GM18907 (cell line): ENCODE measurements around the gene SYT2.
"Not testable (repeated sequence)": the region's sequence is repeated elsewhere in the genome, so short reads cannot be mapped to it uniquely, and the experiment has no call there.

Experiments
- ATAC-seq: cut with Tn5 transposase; IDR thresholded peaks from one replicate; pipeline ENCODE4 v1.9.1; 2021; ENCODE audit warnings: mild to moderate bottlenecking, moderate library complexity; ENCODE audit not compliant: unreplicated experiment

SYT2 gene

GRCh38 chr1:202599669-202600431, 110.4 kb downstream of the SYT2 start:
- ATAC-seq, result no peak

GRCh38 chr1:202597090-202597761, 113.0 kb downstream of the SYT2 start:
- no peak for ATAC-seq

- no peak for ATAC-seq
Measured at GRCh38 chr1:202596638-202597037, 113.6 kb downstream of the SYT2 start.

- ATAC-seq, result no peak
Measured at GRCh38 chr1:202593845-202594244, 116.4 kb downstream of the SYT2 start.

GRCh38 chr1:202592146-202592545, 118.1 kb downstream of the SYT2 start:
- no peak for ATAC-seq

- ATAC-seq, result no peak
Measured at GRCh38 chr1:202591515-202591914, 118.7 kb downstream of the SYT2 start.

GRCh38 chr1:202590975-202591411, 119.3 kb downstream of the SYT2 start:
- ATAC-seq, result no peak

- no peak for ATAC-seq
Measured at GRCh38 chr1:202590126-202590525, 120.1 kb downstream of the SYT2 start.

- ATAC-seq, result no peak
Measured at GRCh38 chr1:202589190-202589930, 120.9 kb downstream of the SYT2 start.

- no peak for ATAC-seq
Measured at GRCh38 chr1:202588503-202589189, 121.6 kb downstream of the SYT2 start.

GRCh38 chr1:202587859-202588485, 122.3 kb downstream of the SYT2 start:
- ATAC-seq, result no peak

GRCh38 chr1:202586871-202587270, 123.4 kb downstream of the SYT2 start:
- ATAC-seq, result no peak

- no peak for ATAC-seq
Measured at GRCh38 chr1:202586018-202586821, 124.0 kb downstream of the SYT2 start.

GRCh38 chr1:202585590-202585933, 124.7 kb downstream of the SYT2 start:
- ATAC-seq, result no peak

- ATAC-seq, result no peak
Measured at GRCh38 chr1:202584707-202585589, 125.3 kb downstream of the SYT2 start.

- ATAC-seq, result not testable (repeated sequence)
Measured at GRCh38 chr1:202582350-202582749, 127.9 kb downstream of the SYT2 start.

GRCh38 chr1:202580619-202581018, 129.6 kb downstream of the SYT2 start:
- ATAC-seq, result no peak

- no peak for ATAC-seq
Measured at GRCh38 chr1:202579806-202580205, 130.4 kb downstream of the SYT2 start.

- ATAC-seq, result no peak
Measured at GRCh38 chr1:202578565-202578964, 131.7 kb downstream of the SYT2 start.
